Skeletal muscle cell (primary cell): ENCODE results near the gene LIMS2.

ENCODE experiments used
- DNase-seq: peaks from one replicate; pipeline ENCODE4 v3.0.0-alpha.2; 2010; ENCODE audit warnings: low read depth
- H3K4me3 ChIP-seq: 2 replicates; pipeline ENCODE4 v1.5.1; 2011; ENCODE audit warnings: low read depth, mild to moderate bottlenecking, control low read depth, low read length, moderate library complexity

The LIMS2 gene

GRCh38 chr2:127661072-127661649, 14.2 kb downstream of the LIMS2 start:
- H3K4me3 ChIP-seq = no peak overlapping the region
- DNase-seq = no peak

- no peak for DNase-seq
- H3K4me3 ChIP-seq = no peak overlapping the region
Measured at GRCh38 chr2:127660291-127660578, 15.1 kb downstream of the LIMS2 start.

GRCh38 chr2:127659408-127660290, 15.7 kb downstream of the LIMS2 start:
- H3K4me3 ChIP-seq = no peak overlapping the region
- no peak for DNase-seq

GRCh38 chr2:127658641-127659407, 16.5 kb downstream of the LIMS2 start:
- no peak for DNase-seq
- H3K4me3 ChIP-seq = no peak overlapping the region

- no peak overlapping the region for H3K4me3 ChIP-seq
- no peak for DNase-seq
Measured at GRCh38 chr2:127658146-127658545, 17.2 kb downstream of the LIMS2 start.

- DNase-seq = no peak
- no peak overlapping the region for H3K4me3 ChIP-seq
Measured at GRCh38 chr2:127657232-127657595, 18.1 kb downstream of the LIMS2 start.

- H3K4me3 ChIP-seq = no peak overlapping the region
- no peak for DNase-seq
Measured at GRCh38 chr2:127656569-127657231, 18.6 kb downstream of the LIMS2 start.

GRCh38 chr2:127655209-127656073, 19.9 kb downstream of the LIMS2 start:
- H3K4me3 ChIP-seq = no peak overlapping the region
- DNase-seq = no peak

- no peak for DNase-seq
- no peak overlapping the region for H3K4me3 ChIP-seq
Measured at GRCh38 chr2:127654838-127655175, 20.5 kb downstream of the LIMS2 start.

- no peak for DNase-seq
- H3K4me3 ChIP-seq = no peak overlapping the region
Measured at GRCh38 chr2:127654084-127654837, 21.1 kb downstream of the LIMS2 start.

- DNase-seq = no peak
- H3K4me3 ChIP-seq = no peak overlapping the region
Measured at GRCh38 chr2:127653421-127654083, 21.8 kb downstream of the LIMS2 start.

- DNase-seq = no peak
- no peak overlapping the region for H3K4me3 ChIP-seq
Measured at GRCh38 chr2:127652786-127653357, 22.5 kb downstream of the LIMS2 start.

- no peak for DNase-seq
- H3K4me3 ChIP-seq = no peak overlapping the region
Measured at GRCh38 chr2:127651971-127652550, 23.3 kb downstream of the LIMS2 start.

- no peak for DNase-seq
- H3K4me3 ChIP-seq = no peak overlapping the region
Measured at GRCh38 chr2:127651381-127651809, 23.9 kb downstream of the LIMS2 start.

GRCh38 chr2:127650785-127651380, 24.4 kb downstream of the LIMS2 start:
- no peak overlapping the region for H3K4me3 ChIP-seq
- no peak for DNase-seq

GRCh38 chr2:127650041-127650784, 25.1 kb downstream of the LIMS2 start:
- DNase-seq = no peak
- H3K4me3 ChIP-seq = no peak overlapping the region
